CD4-positive, alpha-beta memory T cell (primary cell): ENCODE results near the gene FAM43A. TPM values are rescaled to one million over a fixed set of nuclear protein-coding genes. Genes with fewer than 3 reads are reported as not detected.
A peak's percentile ranks its signal among the peaks of the same experiment; 100 is the strongest.

Experiments used
- CTCF ChIA-PET: fragments of 350-600 bp; sonication (Branson Sonifier 250); formaldehyde crosslinking; loops from one replicate; lab custom pipeline; 2021; ENCODE audit warnings: inconsistent platforms; ENCODE audit not compliant: partially characterized antibody; lab: Charles Lee
- POLR2A ChIA-PET: fragments of 350-600 bp; sonication (Branson Sonifier 250); formaldehyde crosslinking; loops from one replicate; lab custom pipeline; 2021; ENCODE audit not compliant: partially characterized antibody; lab: Charles Lee
- DNase-seq, 5 donors: peaks; one replicate each; pipeline versions ENCODE4 v3.0.0 to v3.0.0-alpha.2; 2020 to 2022; ENCODE audit warnings: mixed read lengths in 1 of 5
- H3K27ac ChIP-seq: one replicate; pipeline ENCODE4 v1.7.0; 2013; ENCODE audit warnings: low read depth, low read length
- H3K27me3 ChIP-seq: 2 replicates; pipeline ENCODE4 v1.7.0; 2013; ENCODE audit warnings: mild to moderate bottlenecking, low read length, moderate library complexity; ENCODE audit not compliant: insufficient read depth
- H3K36me3 ChIP-seq: 2 replicates; pipeline ENCODE4 v1.7.0; 2013; ENCODE audit warnings: mild to moderate bottlenecking, low read length, moderate library complexity; ENCODE audit not compliant: insufficient read depth
- H3K4me1 ChIP-seq: 2 replicates; pipeline ENCODE4 v1.7.0; 2013; ENCODE audit warnings: mild to moderate bottlenecking, low read length, moderate library complexity; ENCODE audit not compliant: insufficient read depth
- H3K4me3 ChIP-seq, 2 donors: one replicate each; pipeline ENCODE4 v1.7.0; 2013; ENCODE audit warnings: low read length in 2 of 2, mild to moderate bottlenecking in 1 of 2
- H3K9me3 ChIP-seq, 2 donors: one replicate each; pipeline ENCODE4 v1.7.0; 2013; ENCODE audit warnings: low read length in 2 of 2, control low read depth in 1 of 2; ENCODE audit not compliant: control insufficient read depth in 1 of 2
- H3K27ac Mint-ChIP-seq, 7 donors: one replicate each; pipeline ENCODE4 v1.8.0; 2020 to 2021; ENCODE audit warnings: mixed read lengths in 7 of 7, mild to moderate bottlenecking in 6 of 7, inconsistent platforms in 3 of 7, moderate library complexity in 3 of 7
- H3K27me3 Mint-ChIP-seq, 2 donors: one replicate each; pipeline ENCODE4 v1.8.0; 2020 to 2021; ENCODE audit warnings: mixed read lengths in 2 of 2
- H3K36me3 Mint-ChIP-seq, 2 donors: one replicate each; pipeline ENCODE4 v1.8.0; 2020 to 2021; ENCODE audit warnings: mixed read lengths in 2 of 2, inconsistent platforms in 1 of 2, mild to moderate bottlenecking in 1 of 2
- H3K4me1 Mint-ChIP-seq, 4 donors: one replicate each; pipeline ENCODE4 v1.8.0; 2020 to 2021; ENCODE audit warnings: mixed read lengths in 4 of 4, mild to moderate bottlenecking in 1 of 4
- H3K4me3 Mint-ChIP-seq, 8 donors: one replicate each; pipeline ENCODE4 v1.8.0; 2020 to 2021; ENCODE audit warnings: mixed read lengths in 8 of 8, mild to moderate bottlenecking in 7 of 8, moderate library complexity in 6 of 8, inconsistent platforms in 3 of 8
- H3K9me3 Mint-ChIP-seq, 8 donors: one replicate each; pipeline ENCODE4 v1.8.0; 2020 to 2021; ENCODE audit warnings: mixed read lengths in 8 of 8, mild to moderate bottlenecking in 5 of 8, inconsistent platforms in 3 of 8, moderate library complexity in 1 of 8
- intact Hi-C: fragments of 100-400 bp; cut with micrococcal nuclease; formaldehyde crosslinking; loops from one replicate; pipeline ENCODE4 v1.15.1; 2023
- polyA plus RNA-seq, 2 donors: library from polyadenylated mRNA; unstranded; fragments of 300-500 nt; fragmentation: Illumina TruSeq; gene quantifications; one replicate each; pipeline ENCODE4 v1.2.3, GENCODE V29; 2021
- total RNA-seq, 2 experiments: library from RNA; stranded (reverse); gene quantifications; one replicate each; pipeline ENCODE4 v1.2.3, GENCODE V29; 2021

Gene FAM43A
- total and polyA plus RNA-seq, 4 experiments from 2014 or later, result 0.34 to 9.9 (median 7.7) TPM

- Histone ChIP-seq H3K4me1 (peaks cover 29% of the 10 kb centered on the region), H3K36me3 (peaks cover under 1% of the 10 kb centered on the region), H3K27me3 (no peaks in the 10 kb centered on the region), H3K9me3 (no peaks in the 10 kb centered on the region), H3K4me3 (no peak overlapping the region), H3K27ac (no peak overlapping the region)
- Mint-ChIP-seq H3K36me3 (peaks cover under 1 to 14% of the 10 kb centered on the region in 2 donors), H3K9me3 (no peaks in the 10 kb centered on the region), H3K27me3 (peaks cover 0 to 4% of the 10 kb centered on the region in 2 donors), H3K4me1 (peaks cover 11 to 34% (median 22%) of the 10 kb centered on the region in 4 donors), H3K4me3 (peak overlapping the region in 2 of 8 donors; percentile 6 to 54), H3K27ac (peak overlapping the region in 1 of 7 donors; percentile 99)
- POLR2A ChIA-PET, result interaction anchor here (10.1 kb wide), 1 partner anchor 11 kb away, joined by 262 read pairs; the partner anchor contains the start of gene FAM43A
- CTCF ChIA-PET, result interaction anchor here (3.2 to 12.8 kb wide), 2 partner anchors 11 to 431 kb away, joined by 11 to 281 read pairs; partner anchors contain the start of gene FAM43A
- no peak for DNase-seq
- intact Hi-C loops, result no loop called here
Observed at GRCh38 chr3:194675081-194675640, 10.5 kb upstream of the FAM43A start.

GRCh38 chr3:194675680-194676079, 10.0 kb upstream of the FAM43A start:
- peak overlapping the region in 1 of 7 donors; percentile 99 for H3K27ac Mint-ChIP-seq
- intact Hi-C loops, result no loop called here

GRCh38 chr3:194676471-194676870, 9.2 kb upstream of the FAM43A start:
- no peak for DNase-seq
- CTCF ChIA-PET, result interaction anchor here (3.2 to 12.8 kb wide), 2 partner anchors 9 to 430 kb away, joined by 11 to 281 read pairs; partner anchors contain the start of gene FAM43A
- intact Hi-C loops, result no loop called here

More at GRCh38 chr3:194675680-194676079, 10.0 kb upstream of the FAM43A start:
- Histone ChIP-seq H3K27me3 (no peaks in the 10 kb centered on the region), H3K4me3 (no peak overlapping the region), H3K27ac (no peak overlapping the region), H3K4me1 (peaks cover 24% of the 10 kb centered on the region), H3K36me3 (no peaks in the 10 kb centered on the region), H3K9me3 (no peaks in the 10 kb centered on the region)
- POLR2A ChIA-PET, result interaction anchor here (10.1 kb wide), 1 partner anchor 10 kb away, joined by 262 read pairs; the partner anchor contains the start of gene FAM43A
- H3K9me3 Mint-ChIP-seq, result no peaks in the 10 kb centered on the region
- peaks cover 0 to 4% of the 10 kb centered on the region in 2 donors for H3K27me3 Mint-ChIP-seq
- no peak for DNase-seq
- peaks cover 9 to 29% (median 19%) of the 10 kb centered on the region in 4 donors for H3K4me1 Mint-ChIP-seq
- peak overlapping the region in 1 of 8 donors; percentile 54 for H3K4me3 Mint-ChIP-seq
- peaks cover 0 to 14% of the 10 kb centered on the region in 2 donors for H3K36me3 Mint-ChIP-seq
- CTCF ChIA-PET, result interaction anchor here (3.2 to 12.8 kb wide), 2 partner anchors 10 to 431 kb away, joined by 11 to 281 read pairs; partner anchors contain the start of gene FAM43A

GRCh38 chr3:194680888-194681615, 4.6 kb upstream of the FAM43A start:
- Mint-ChIP-seq H3K27me3 (no peaks in the 10 kb centered on the region), H3K4me1 (peaks cover 14 to 32% (median 21%) of the 10 kb centered on the region in 4 donors), H3K27ac (peak overlapping the region in 1 of 7 donors; percentile 47), H3K9me3 (no peaks in the 10 kb centered on the region), H3K4me3 (no peak overlapping the region), H3K36me3 (peaks cover 0 to 4% of the 10 kb centered on the region in 2 donors)
- DNase-seq, result no peak
- CTCF ChIA-PET, result interaction anchor here (3.3 to 9.0 kb wide), 4 partner anchors 10 to 589 kb away, joined by 21 to 281 read pairs (median 93); partner anchors contain the start of genes LSG1 and XXYLT1
- POLR2A ChIA-PET, result no interaction called here
- Histone ChIP-seq H3K27ac (no peak overlapping the region), H3K27me3 (no peaks in the 10 kb centered on the region), H3K36me3 (no peaks in the 10 kb centered on the region), H3K4me1 (peaks cover 27% of the 10 kb centered on the region), H3K9me3 (no peaks in the 10 kb centered on the region), H3K4me3 (no peak overlapping the region)
- intact Hi-C loops, result no loop called here

More at GRCh38 chr3:194676471-194676870, 9.2 kb upstream of the FAM43A start:
- H3K27ac Mint-ChIP-seq, result no peak overlapping the region
- H3K4me3 Mint-ChIP-seq, result no peak overlapping the region
- H3K27me3 ChIP-seq, result no peaks in the 10 kb centered on the region
- H3K36me3 Mint-ChIP-seq, result peaks cover 0 to 11% of the 10 kb centered on the region in 2 donors
- no peaks in the 10 kb centered on the region for H3K9me3 ChIP-seq
- H3K4me1 Mint-ChIP-seq, result peaks cover 5 to 21% (median 13%) of the 10 kb centered on the region in 4 donors
- no peaks in the 10 kb centered on the region for H3K36me3 ChIP-seq
- no peaks in the 10 kb centered on the region for H3K9me3 Mint-ChIP-seq
- peaks cover 16% of the 10 kb centered on the region for H3K4me1 ChIP-seq
- no peak overlapping the region for H3K27ac ChIP-seq
- no peak overlapping the region for H3K4me3 ChIP-seq
- POLR2A ChIA-PET, result interaction anchor here (10.1 kb wide), 1 partner anchor 9 kb away, joined by 262 read pairs; the partner anchor contains the start of gene FAM43A
- peaks cover 0 to 4% of the 10 kb centered on the region in 2 donors for H3K27me3 Mint-ChIP-seq

- no peaks in the 10 kb centered on the region for H3K36me3 ChIP-seq
- POLR2A ChIA-PET, result interaction anchor here (1.0 to 8.1 kb wide), 8 partner anchors 10 to 840 kb away, joined by 3 to 262 read pairs (median 5); partner anchors contain the start of genes LSG1 and XXYLT1
- no peak overlapping the region for H3K27ac ChIP-seq
- Mint-ChIP-seq H3K4me1 (peaks cover 16 to 39% (median 26%) of the 10 kb centered on the region in 4 donors), H3K4me3 (peak overlapping the region in 1 of 8 donors; percentile 23), H3K36me3 (peaks cover 0 to 5% of the 10 kb centered on the region in 2 donors), H3K27me3 (no peaks in the 10 kb centered on the region), H3K9me3 (no peaks in the 10 kb centered on the region), H3K27ac (peak overlapping the region in 3 of 7 donors; percentile 4 to 62 (median 12))
- no peaks in the 10 kb centered on the region for H3K9me3 ChIP-seq
- no peaks in the 10 kb centered on the region for H3K27me3 ChIP-seq
- CTCF ChIA-PET, result interaction anchor here (0.6 to 9.0 kb wide), 34 partner anchors 10 to 850 kb away, joined by 3 to 281 read pairs (median 4); partner anchors contain the start of genes LSG1 and XXYLT1
- H3K4me1 ChIP-seq, result peaks cover 31% of the 10 kb centered on the region
- H3K4me3 ChIP-seq, result no peak overlapping the region
- intact Hi-C loops, result loop anchor here (1.0 kb wide), 1 partner anchor 578 kb away; no protein-coding TSS in a partner anchor
- DNase-seq, result no peak
Observed at GRCh38 chr3:194682189-194682693, 3.4 kb upstream of the FAM43A start.

- intact Hi-C loops, result loop anchor here (1.0 kb wide), 1 partner anchor 577 kb away; no protein-coding TSS in a partner anchor
- no peaks in the 10 kb centered on the region for H3K36me3 ChIP-seq
- Mint-ChIP-seq H3K27me3 (no peaks in the 10 kb centered on the region), H3K9me3 (no peaks in the 10 kb centered on the region), H3K4me1 (peaks cover 16 to 42% (median 29%) of the 10 kb centered on the region in 4 donors), H3K4me3 (peak overlapping the region in 1 of 8 donors; percentile 23), H3K36me3 (peaks cover 0 to 5% of the 10 kb centered on the region in 2 donors), H3K27ac (peak overlapping the region in 2 of 7 donors; percentile 4 to 62)
- ChIA-PET CTCF (interaction anchor here (0.6 to 9.0 kb wide), 34 partner anchors 9 to 850 kb away, joined by 3 to 281 read pairs (median 4); partner anchors contain the start of genes LSG1 and XXYLT1), POLR2A (interaction anchor here (1.0 to 8.1 kb wide), 8 partner anchors 11 to 840 kb away, joined by 3 to 262 read pairs (median 5); partner anchors contain the start of genes LSG1 and XXYLT1)
- no peak overlapping the region for H3K4me3 ChIP-seq
- no peaks in the 10 kb centered on the region for H3K27me3 ChIP-seq
- no peak overlapping the region for H3K27ac ChIP-seq
- peaks cover 35% of the 10 kb centered on the region for H3K4me1 ChIP-seq
- H3K9me3 ChIP-seq, result no peaks in the 10 kb centered on the region
- peak; percentile 59 to 74 (median 69) for DNase-seq
Observed at GRCh38 chr3:194682694-194683310, 2.9 kb upstream of the FAM43A start.
